Measurements from ENCODE around the gene IGF2R.
A peak's percentile ranks its signal among the peaks of the same experiment; 100 is the strongest.

IGF2R gene

GRCh38 chr6:160022793-160023192 lies 53.9 kb downstream of the IGF2R start:
- TF ChIP-seq CTCF (IDR thresholded peaks at IDR 0.05; ENCODE audit: insufficient read depth, low read depth, low read length, missing control alignments), result no peak
- no peak overlapping the region for H3K4me3 ChIP-seq (ENCODE audit: low read length)
- DNase-seq (ENCODE audit: low read depth), result no peak

DNA sequence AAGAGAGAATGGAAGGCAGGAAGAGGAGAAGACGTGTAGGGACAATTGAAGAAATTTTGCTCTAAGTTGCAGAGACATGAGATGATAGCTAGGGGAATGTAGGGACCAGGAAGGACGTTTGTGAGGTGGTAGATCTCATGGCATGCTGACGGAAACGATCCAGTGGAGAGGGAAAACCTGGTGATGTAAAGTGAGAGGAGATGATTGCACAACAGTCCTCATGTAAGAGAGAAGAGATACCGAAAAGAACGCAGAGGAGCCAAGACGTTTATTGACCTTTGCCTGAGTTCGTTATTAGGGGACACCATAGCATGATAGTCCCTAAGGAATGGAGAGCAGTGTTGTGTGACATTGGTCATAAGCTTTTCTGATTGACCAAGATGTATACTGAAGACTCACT lies 55.3 kb downstream of the IGF2R start:
- no peak for DNase-seq (ENCODE audit: low read depth)
- no peak overlapping the region for H3K4me3 ChIP-seq (ENCODE audit: low read length)
- TF ChIP-seq CTCF (IDR thresholded peaks at IDR 0.05; ENCODE audit: insufficient read depth, low read depth, low read length, missing control alignments), result no peak

DNA sequence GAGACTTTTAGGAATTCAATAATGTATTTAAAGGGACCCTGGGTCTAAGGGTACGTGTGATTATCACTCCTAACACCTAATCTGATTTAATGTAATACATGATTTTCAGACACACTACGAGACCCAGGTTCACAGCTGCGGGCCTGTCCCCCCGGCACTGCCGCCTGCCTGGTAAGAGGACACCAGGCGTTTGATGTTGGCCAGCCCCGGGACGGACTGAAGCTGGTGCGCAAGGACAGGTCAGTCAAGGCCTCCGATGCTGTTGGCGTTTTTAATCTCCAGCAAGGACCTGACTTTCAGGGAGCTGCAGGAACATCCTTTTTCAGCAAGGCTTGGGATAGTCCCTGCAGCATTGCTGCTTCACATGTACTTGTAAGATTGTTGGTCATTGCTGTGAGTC lies 58.2 kb downstream of the IGF2R start:
- peak; percentile 26 for DNase-seq (ENCODE audit: low read depth)
- no peak overlapping the region for H3K4me3 ChIP-seq (ENCODE audit: low read length)
- TF ChIP-seq CTCF (IDR thresholded peaks at IDR 0.05; ENCODE audit: insufficient read depth, low read depth, low read length, missing control alignments), result no peak

DNA sequence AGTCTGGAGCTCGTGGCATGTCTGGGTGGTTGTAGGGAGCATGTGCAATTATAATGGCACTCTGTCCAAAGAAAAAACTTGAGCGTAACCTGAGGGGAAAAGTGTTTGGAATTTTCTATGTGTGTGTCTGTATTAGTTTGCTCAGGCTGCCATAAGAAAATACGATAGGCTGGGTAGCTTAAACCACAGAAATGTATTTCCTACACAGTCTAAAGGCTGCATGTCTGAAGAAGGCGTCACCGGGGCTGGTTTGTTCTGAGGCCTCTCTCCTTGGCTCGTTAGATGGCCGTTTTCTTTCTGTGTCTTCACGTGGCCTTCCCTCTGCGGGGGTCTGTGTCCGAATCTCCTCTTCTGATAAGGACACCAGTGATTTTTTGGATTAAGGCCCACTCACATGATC lies 59.0 kb downstream of the IGF2R start:
- no peak for DNase-seq (ENCODE audit: low read depth)
- TF ChIP-seq CTCF (IDR thresholded peaks at IDR 0.05; ENCODE audit: insufficient read depth, low read depth, low read length, missing control alignments), result no peak
- H3K4me3 ChIP-seq (ENCODE audit: low read length), result no peak overlapping the region

DNA sequence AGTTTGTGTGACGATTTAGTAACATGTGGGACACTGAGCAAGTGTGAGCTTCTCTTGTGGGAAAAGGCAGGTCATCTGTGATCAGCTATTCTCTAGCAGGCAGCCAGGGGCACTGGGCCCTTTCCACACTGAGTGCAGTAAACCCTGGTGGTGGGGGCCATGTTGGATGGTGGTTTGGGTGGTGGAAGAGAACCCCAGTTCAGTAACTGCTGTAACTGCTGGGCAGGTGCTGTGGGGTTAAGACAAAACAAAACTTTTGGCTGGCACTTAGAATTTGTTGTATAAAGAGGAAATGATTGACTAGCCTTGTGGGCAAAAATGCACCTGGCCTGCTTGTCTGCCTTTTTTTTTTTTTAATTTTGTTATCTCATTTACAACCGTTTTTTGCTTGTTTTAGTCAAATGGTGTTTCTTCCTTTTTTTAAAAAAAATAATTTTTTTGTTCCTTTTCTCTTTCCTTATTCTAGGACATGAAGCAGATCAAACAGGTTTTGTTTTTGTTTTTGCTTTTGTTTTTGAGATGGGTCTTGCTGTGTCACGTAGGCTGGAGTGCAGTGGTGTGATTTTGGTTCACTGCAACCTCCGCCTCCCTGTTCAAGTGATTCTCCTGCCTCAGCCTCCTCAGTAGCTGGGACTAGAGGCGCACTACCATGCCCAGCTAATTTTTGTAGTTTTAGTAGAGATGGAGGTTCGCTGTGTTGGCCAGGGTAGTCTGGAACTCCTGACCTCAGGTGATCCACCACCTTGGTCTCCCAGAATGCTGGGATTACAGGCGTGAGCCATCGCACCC lies 59.8 kb downstream of the IGF2R start:
- no peak overlapping the region for H3K4me3 ChIP-seq (ENCODE audit: low read length)
- TF ChIP-seq CTCF (IDR thresholded peaks at IDR 0.05; ENCODE audit: insufficient read depth, low read depth, low read length, missing control alignments), result no peak
- no peak for DNase-seq (ENCODE audit: low read depth)

GRCh38 chr6:160029525-160029924 lies 60.6 kb downstream of the IGF2R start:
- no peak overlapping the region for H3K4me3 ChIP-seq (ENCODE audit: low read length)
- no peak for TF ChIP-seq CTCF (IDR thresholded peaks at IDR 0.05; ENCODE audit: insufficient read depth, low read depth, low read length, missing control alignments)
- peak; percentile 47 for DNase-seq (ENCODE audit: low read depth)

DNA sequence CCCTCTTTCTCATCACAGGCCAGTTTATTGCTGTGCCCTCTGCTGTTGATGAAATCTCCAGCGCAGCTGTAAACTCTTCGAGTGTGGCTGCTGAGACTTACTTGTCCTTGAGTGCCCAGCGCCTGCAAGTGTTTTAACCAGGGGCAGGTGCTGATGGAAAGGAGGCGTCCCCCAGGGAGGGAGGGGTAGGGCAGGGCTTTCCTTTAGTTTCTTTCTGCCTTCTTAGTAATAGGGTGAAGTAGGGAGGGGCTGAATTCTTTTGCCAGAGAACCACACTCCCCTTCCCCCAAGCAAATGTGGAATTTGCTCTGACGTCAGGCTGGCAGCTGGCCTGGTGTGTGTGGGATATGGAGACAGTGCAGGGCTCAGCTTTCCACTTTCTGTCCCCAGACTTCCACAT lies 61.2 kb downstream of the IGF2R start:
- H3K4me3 ChIP-seq (ENCODE audit: low read length), result no peak overlapping the region
- TF ChIP-seq CTCF (IDR thresholded peaks at IDR 0.05; ENCODE audit: insufficient read depth, low read depth, low read length, missing control alignments), result no peak
- peak; percentile 94 for DNase-seq (ENCODE audit: low read depth)
